ENCODE results near the gene ARSB.

The ARSB gene

GRCh38 chr5:79007872-79008271, 22.8 kb upstream of the ARSB start:
- Histone ChIP-seq H3K79me2 (ENCODE audit: insufficient read depth, low read length) (no peaks in the 10 kb centered on the region), H3K4me2 (ENCODE audit: low read depth, low read length, poor library complexity, severe bottlenecking) (no peak overlapping the region)

DNA sequence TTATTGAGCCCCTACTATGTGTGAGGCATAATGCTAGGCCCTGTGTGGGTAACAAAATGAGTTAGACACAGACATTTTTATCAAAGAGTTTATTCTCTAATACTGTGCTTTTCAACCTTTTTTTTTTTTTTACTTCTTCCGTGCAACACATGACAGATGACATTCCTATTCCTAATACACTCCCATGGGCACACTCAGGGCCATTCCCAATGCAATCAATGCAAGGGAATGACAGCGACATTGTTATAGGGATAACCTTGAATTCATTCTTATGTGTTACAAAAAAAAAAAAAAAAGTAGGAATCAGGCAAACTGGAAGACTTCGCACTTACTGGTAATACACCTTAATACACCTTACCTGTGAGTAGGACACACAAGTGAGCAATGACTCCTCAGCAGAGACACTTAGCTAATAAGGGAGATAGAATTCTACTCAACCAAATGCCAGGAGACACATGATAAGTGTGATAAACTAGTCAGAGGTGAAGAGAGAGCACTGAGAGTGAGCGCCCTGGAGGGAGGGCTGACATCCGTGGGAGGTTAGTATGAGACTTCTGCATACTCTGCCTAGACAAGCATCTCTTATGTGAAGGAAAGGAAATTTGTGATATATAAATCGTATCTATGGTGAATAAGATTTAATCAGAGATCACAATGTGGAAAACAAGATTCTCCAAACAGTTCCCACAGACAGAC, 21.0 kb upstream of the ARSB start:
- TF ChIP-seq EZH2phosphoT487 (IDR thresholded peaks at IDR 0.05; ENCODE audit: borderline replicate concordance): no peak
- TF ChIP-seq CTCF (conservative IDR thresholded peaks at IDR 0.05; ENCODE audit: low read length): no peak
- H3K4me1 ChIP-seq (ENCODE audit: insufficient read depth, low read length, poor library complexity, severe bottlenecking): no peaks in the 10 kb centered on the region
- no peak overlapping the region for H3K4me3 ChIP-seq (ENCODE audit: low read length, poor library complexity, severe bottlenecking)
- no peaks in the 10 kb centered on the region for H4K20me1 ChIP-seq (ENCODE audit: insufficient read depth, low read length, poor library complexity, severe bottlenecking)
- no peaks in the 10 kb centered on the region for H3K9me2 ChIP-seq (replicated peaks; ENCODE audit: low read depth, low read length)
- H3K79me2 ChIP-seq (ENCODE audit: insufficient read depth, low read length): no peaks in the 10 kb centered on the region
- no peak overlapping the region for H3K4me2 ChIP-seq (ENCODE audit: low read depth, low read length, poor library complexity, severe bottlenecking)
- H2AFZ ChIP-seq (ENCODE audit: low read length): no peak overlapping the region
- no peaks in the 10 kb centered on the region for H3K36me3 ChIP-seq (ENCODE audit: insufficient read depth, low read length)
- H3F3A ChIP-seq (ENCODE audit: low read depth): no peaks in the 10 kb centered on the region
- no peaks in the 10 kb centered on the region for H3K9me3 ChIP-seq (ENCODE audit: insufficient read depth, low read depth, low read length)
- no peaks in the 10 kb centered on the region for H3K27me3 ChIP-seq (ENCODE audit: insufficient read depth, low read length, poor library complexity, severe bottlenecking)
- no peak overlapping the region for H3K9ac ChIP-seq (ENCODE audit: low read depth, low read length, poor library complexity, severe bottlenecking)

More at GRCh38 chr5:79007872-79008271, 22.8 kb upstream of the ARSB start:
- no peaks in the 10 kb centered on the region for H3K4me1 ChIP-seq (ENCODE audit: insufficient read depth, low read length, poor library complexity, severe bottlenecking)
- H3K9me2 ChIP-seq (replicated peaks; ENCODE audit: low read depth, low read length): no peaks in the 10 kb centered on the region
- H3K4me3 ChIP-seq (ENCODE audit: low read length, poor library complexity, severe bottlenecking): no peak overlapping the region
- no peaks in the 10 kb centered on the region for H3K36me3 ChIP-seq (ENCODE audit: insufficient read depth, low read length)
- no peaks in the 10 kb centered on the region for H3K9me3 ChIP-seq (ENCODE audit: insufficient read depth, low read depth, low read length)
- H3K9ac ChIP-seq (ENCODE audit: low read depth, low read length, poor library complexity, severe bottlenecking): no peak overlapping the region
- H3F3A ChIP-seq (ENCODE audit: low read depth): no peaks in the 10 kb centered on the region
- no peak for TF ChIP-seq CTCF (conservative IDR thresholded peaks at IDR 0.05; ENCODE audit: low read length)
- no peak for TF ChIP-seq EZH2phosphoT487 (IDR thresholded peaks at IDR 0.05; ENCODE audit: borderline replicate concordance)
- H2AFZ ChIP-seq (ENCODE audit: low read length): no peak overlapping the region
- no peaks in the 10 kb centered on the region for H3K27me3 ChIP-seq (ENCODE audit: insufficient read depth, low read length, poor library complexity, severe bottlenecking)
- H4K20me1 ChIP-seq (ENCODE audit: insufficient read depth, low read length, poor library complexity, severe bottlenecking): no peaks in the 10 kb centered on the region

DNA sequence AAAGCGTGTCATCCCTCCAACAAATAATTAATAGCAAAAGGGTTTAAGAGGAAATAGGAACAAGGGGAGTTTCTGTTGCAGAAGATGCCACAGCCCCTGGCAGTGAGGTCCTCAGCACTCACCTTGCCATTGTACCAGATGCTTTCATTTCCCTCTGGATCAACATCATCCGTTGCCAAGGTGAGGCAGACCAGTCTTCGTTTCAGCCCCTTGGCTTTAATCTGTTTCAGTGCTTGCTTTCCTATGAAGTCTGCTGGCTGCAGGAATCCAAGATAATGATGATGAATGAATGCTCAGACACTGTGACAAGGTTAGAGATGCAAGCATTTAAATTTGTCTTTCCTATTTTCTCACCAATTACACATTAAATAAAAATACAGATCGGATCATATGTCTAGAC, 20.0 kb upstream of the ARSB start:
- no peaks in the 10 kb centered on the region for H3K4me1 ChIP-seq (ENCODE audit: insufficient read depth, low read length, poor library complexity, severe bottlenecking)
- TF ChIP-seq CTCF (conservative IDR thresholded peaks at IDR 0.05; ENCODE audit: low read length) (no peak), EZH2phosphoT487 (IDR thresholded peaks at IDR 0.05; ENCODE audit: borderline replicate concordance) (no peak)
- H2AFZ ChIP-seq (ENCODE audit: low read length): no peak overlapping the region
- no peaks in the 10 kb centered on the region for H3K9me2 ChIP-seq (replicated peaks; ENCODE audit: low read depth, low read length)
- no peaks in the 10 kb centered on the region for H3K36me3 ChIP-seq (ENCODE audit: insufficient read depth, low read length)
- H4K20me1 ChIP-seq (ENCODE audit: insufficient read depth, low read length, poor library complexity, severe bottlenecking): no peaks in the 10 kb centered on the region
- H3K27me3 ChIP-seq (ENCODE audit: insufficient read depth, low read length, poor library complexity, severe bottlenecking): no peaks in the 10 kb centered on the region
- no peak overlapping the region for H3K4me2 ChIP-seq (ENCODE audit: low read depth, low read length, poor library complexity, severe bottlenecking)
- H3K9me3 ChIP-seq (ENCODE audit: insufficient read depth, low read depth, low read length): no peaks in the 10 kb centered on the region
- H3K79me2 ChIP-seq (ENCODE audit: insufficient read depth, low read length): no peaks in the 10 kb centered on the region
- no peak overlapping the region for H3K9ac ChIP-seq (ENCODE audit: low read depth, low read length, poor library complexity, severe bottlenecking)
- no peaks in the 10 kb centered on the region for H3F3A ChIP-seq (ENCODE audit: low read depth)
- no peak overlapping the region for H3K4me3 ChIP-seq (ENCODE audit: low read length, poor library complexity, severe bottlenecking)
